HL-60 (cell line): ENCODE results near the gene IL1B.

ENCODE experiments used
- CTCF ChIP-seq: IDR thresholded peaks from one replicate; pipeline ENCODE4 v1.5.1; 2011; ENCODE audit warnings: low read length, control low read depth, inconsistent platforms; ENCODE audit not compliant: insufficient read depth
- GABPA ChIP-seq: IDR thresholded peaks from 2 replicates; pipeline ENCODE4 v1.6.1; 2012; ENCODE audit warnings: low read depth
- POLR2AphosphoS5 ChIP-seq: IDR thresholded peaks from 2 replicates; pipeline ENCODE4 v1.6.1; 2012; ENCODE audit warnings: low read depth

- TF ChIP-seq CTCF (no peak), POLR2AphosphoS5 (no peak), GABPA (no peak)
These were observed 12.3 kb upstream of the IL1B start for GRCh38 chr2:112848833-112849232.
